HG03064 (cell line): ENCODE results near the gene LPCAT2.

Experiments used
- ATAC-seq: cut with Tn5 transposase; IDR thresholded peaks from one replicate; pipeline ENCODE4 v1.9.1; 2021; ENCODE audit warnings: low read depth; ENCODE audit not compliant: unreplicated experiment

The LPCAT2 gene

GRCh38 chr16:55479430-55480140 is 29.3 kb upstream of the LPCAT2 start:
- no peak for ATAC-seq

- no peak for ATAC-seq
These were observed 28.6 kb upstream of the LPCAT2 start for GRCh38 chr16:55480228-55480655.

- ATAC-seq: no peak
These were observed 27.8 kb upstream of the LPCAT2 start for GRCh38 chr16:55481023-55481422.

GRCh38 chr16:55482056-55482455 is 26.8 kb upstream of the LPCAT2 start:
- no peak for ATAC-seq

GRCh38 chr16:55487048-55487803 is 21.6 kb upstream of the LPCAT2 start:
- ATAC-seq: no peak

GRCh38 chr16:55488306-55488705 is 20.6 kb upstream of the LPCAT2 start:
- ATAC-seq: no peak

- ATAC-seq: no peak
These were observed 19.5 kb upstream of the LPCAT2 start for GRCh38 chr16:55489119-55489955.

GRCh38 chr16:55489956-55490265 is 19.0 kb upstream of the LPCAT2 start:
- no peak for ATAC-seq

GRCh38 chr16:55490301-55490700 is 18.6 kb upstream of the LPCAT2 start:
- no peak for ATAC-seq

GRCh38 chr16:55491691-55492090 is 17.2 kb upstream of the LPCAT2 start:
- ATAC-seq: no peak

GRCh38 chr16:55492756-55493380 is 16.0 kb upstream of the LPCAT2 start:
- ATAC-seq: no peak

GRCh38 chr16:55494994-55495421 is 13.9 kb upstream of the LPCAT2 start:
- ATAC-seq: no peak

GRCh38 chr16:55495616-55496289 is 13.1 kb upstream of the LPCAT2 start:
- ATAC-seq: no peak

- no peak for ATAC-seq
These were observed 12.2 kb upstream of the LPCAT2 start for GRCh38 chr16:55496509-55497145.

- no peak for ATAC-seq
These were observed 11.3 kb upstream of the LPCAT2 start for GRCh38 chr16:55497558-55497957.

- ATAC-seq: no peak
These were observed 10.8 kb upstream of the LPCAT2 start for GRCh38 chr16:55498101-55498500.

- no peak for ATAC-seq
These were observed 9.6 kb upstream of the LPCAT2 start for GRCh38 chr16:55499281-55499680.

- ATAC-seq: no peak
These were observed 8.8 kb upstream of the LPCAT2 start for GRCh38 chr16:55499951-55500529.

GRCh38 chr16:55500530-55501011 is 8.3 kb upstream of the LPCAT2 start:
- ATAC-seq: no peak
